Limb (tissue), 2 donors: ENCODE results near the gene PRKG1.

Source experiments
- DNase-seq, 2 donors: peaks; one replicate each; pipeline ENCODE4 v3.0.0-alpha.2; 2016; ENCODE audit errors: extremely low spot score in 2 of 2

Gene PRKG1

GRCh38 chr10:51076299-51076841 lies 2.1 kb downstream of the PRKG1 start:
- no peak for DNase-seq

- no peak for DNase-seq
Measured at GRCh38 chr10:51077074-51077473, 2.8 kb downstream of the PRKG1 start.

- no peak for DNase-seq
Measured at GRCh38 chr10:51077507-51077906, 3.2 kb downstream of the PRKG1 start.

GRCh38 chr10:51079331-51079730 lies 5.0 kb downstream of the PRKG1 start:
- no peak for DNase-seq

- no peak for DNase-seq
Measured at GRCh38 chr10:51079766-51080165, 5.5 kb downstream of the PRKG1 start.

- DNase-seq: no peak
Measured at GRCh38 chr10:51080311-51081006, 6.2 kb downstream of the PRKG1 start.

- no peak for DNase-seq
Measured at GRCh38 chr10:51082857-51083256, 8.6 kb downstream of the PRKG1 start.

GRCh38 chr10:51083356-51083853 lies 9.1 kb downstream of the PRKG1 start:
- DNase-seq: no peak

GRCh38 chr10:51085204-51085603 lies 10.9 kb downstream of the PRKG1 start:
- DNase-seq: no peak

- no peak for DNase-seq
Measured at GRCh38 chr10:51086710-51087109, 12.4 kb downstream of the PRKG1 start.

- DNase-seq: no peak
Measured at GRCh38 chr10:51087114-51087513, 12.8 kb downstream of the PRKG1 start.

GRCh38 chr10:51090190-51090589 lies 15.9 kb downstream of the PRKG1 start:
- no peak for DNase-seq

GRCh38 chr10:51092402-51092801 lies 18.1 kb downstream of the PRKG1 start:
- DNase-seq: no peak

- no peak for DNase-seq
Measured at GRCh38 chr10:51095444-51095843, 21.2 kb downstream of the PRKG1 start.

GRCh38 chr10:51097546-51097945 lies 23.3 kb downstream of the PRKG1 start:
- DNase-seq: no peak

- no peak for DNase-seq
Measured at GRCh38 chr10:51100221-51100620, 25.9 kb downstream of the PRKG1 start.

- no peak for DNase-seq
Measured at GRCh38 chr10:51103554-51104217, 29.4 kb downstream of the PRKG1 start.

- DNase-seq: no peak
Measured at GRCh38 chr10:51106311-51106945, 32.1 kb downstream of the PRKG1 start.

GRCh38 chr10:51108406-51108805 lies 34.1 kb downstream of the PRKG1 start:
- DNase-seq: no peak

- no peak for DNase-seq
Measured at GRCh38 chr10:51109801-51110533, 35.7 kb downstream of the PRKG1 start.

GRCh38 chr10:51112013-51112412 lies 37.7 kb downstream of the PRKG1 start:
- peak in 1 of 2 donors; percentile 43 for DNase-seq

GRCh38 chr10:51113007-51113406 lies 38.7 kb downstream of the PRKG1 start:
- DNase-seq: no peak
